HTR-8/SVneo (cell line): Measurements from ENCODE around the gene DPP6.
"Not testable (repeated sequence)": the region's sequence is repeated elsewhere in the genome, so short reads cannot be mapped to it uniquely, and the experiment has no call there.

Source experiments
- DNase-seq: peaks from one replicate; pipeline ENCODE4 v3.0.0; 2011; ENCODE audit warnings: low spot score, mixed read lengths; ENCODE audit not compliant: insufficient read length
- FAIRE-seq: peaks from 2 replicates; lab custom pipeline; 2011; peaks lifted over from hg19 to GRCh38; lab: Jason Lieb, UNC

The DPP6 gene

GRCh38 chr7:154628556-154628955, 576.4 kb downstream of the DPP6 start:
- DNase-seq (no peak), FAIRE-seq (no peak)

- DNase-seq (no peak), FAIRE-seq (no peak)
Observed at GRCh38 chr7:154631162-154631561, 579.0 kb downstream of the DPP6 start.

- FAIRE-seq (no peak), DNase-seq (no peak)
Observed at GRCh38 chr7:154633641-154634040, 581.4 kb downstream of the DPP6 start.

GRCh38 chr7:154638286-154638685, 586.1 kb downstream of the DPP6 start:
- no peak for DNase-seq

GRCh38 chr7:154640266-154640865, 588.2 kb downstream of the DPP6 start:
- FAIRE-seq, result no peak
- DNase-seq, result no peak

More at GRCh38 chr7:154638286-154638685, 586.1 kb downstream of the DPP6 start:
- FAIRE-seq, result no peak

- FAIRE-seq (no peak), DNase-seq (no peak)
Observed at GRCh38 chr7:154640917-154641316, 588.7 kb downstream of the DPP6 start.

GRCh38 chr7:154644366-154644765, 592.2 kb downstream of the DPP6 start:
- DNase-seq, result no peak
- no peak for FAIRE-seq

- FAIRE-seq (no peak), DNase-seq (no peak)
Observed at GRCh38 chr7:154646126-154647013, 594.2 kb downstream of the DPP6 start.

GRCh38 chr7:154647625-154648024, 595.4 kb downstream of the DPP6 start:
- DNase-seq (no peak), FAIRE-seq (no peak)

- no peak for DNase-seq
- no peak for FAIRE-seq
Observed at GRCh38 chr7:154649015-154649414, 596.8 kb downstream of the DPP6 start.

GRCh38 chr7:154649434-154649833, 597.2 kb downstream of the DPP6 start:
- no peak for FAIRE-seq
- DNase-seq, result no peak

- FAIRE-seq, result no peak
- DNase-seq, result no peak
Observed at GRCh38 chr7:154650275-154650674, 598.1 kb downstream of the DPP6 start.

GRCh38 chr7:154651501-154651900, 599.3 kb downstream of the DPP6 start:
- DNase-seq, result no peak
- no peak for FAIRE-seq

- DNase-seq (no peak), FAIRE-seq (no peak)
Observed at GRCh38 chr7:154652564-154652963, 600.4 kb downstream of the DPP6 start.

GRCh38 chr7:154653281-154653680, 601.1 kb downstream of the DPP6 start:
- FAIRE-seq (no peak), DNase-seq (no peak)

- DNase-seq (no peak), FAIRE-seq (no peak)
Observed at GRCh38 chr7:154656618-154657017, 604.4 kb downstream of the DPP6 start.

- no peak for FAIRE-seq
- DNase-seq, result no peak
Observed at GRCh38 chr7:154666768-154667167, 614.6 kb downstream of the DPP6 start.

- DNase-seq, result no peak
- no peak for FAIRE-seq
Observed at GRCh38 chr7:154672659-154673415, 620.6 kb downstream of the DPP6 start.

GRCh38 chr7:154674191-154674590, 622.0 kb downstream of the DPP6 start:
- DNase-seq (no peak), FAIRE-seq (no peak)

GRCh38 chr7:154675560-154675959, 623.4 kb downstream of the DPP6 start:
- DNase-seq, result no peak

GRCh38 chr7:154676033-154676421, 623.8 kb downstream of the DPP6 start:
- not testable (repeated sequence) for DNase-seq, FAIRE-seq

More at GRCh38 chr7:154675560-154675959, 623.4 kb downstream of the DPP6 start:
- FAIRE-seq, result no peak
